HL-60 (cell line): ENCODE results near the gene CMTM5.

Experiments
- DNase-seq, 2 experiments: peaks; one replicate each; pipeline ENCODE4 v3.0.0-alpha.2; 2010 to 2020; ENCODE audit warnings: low read depth in 1 of 2, low spot score in 1 of 2
- H3K27ac ChIP-seq: fragments of 250-450 bp; sonication (Bioruptor Pico); replicated peaks from 2 replicates; pipeline ENCODE4 v1.5.1; 2020; ENCODE audit warnings: mild to moderate bottlenecking, moderate library complexity
- H3K27me3 ChIP-seq: fragments of 250-450 bp; sonication (Bioruptor Pico); 2 replicates; pipeline ENCODE4 v1.5.1; 2021; ENCODE audit warnings: mild to moderate bottlenecking, moderate library complexity; ENCODE audit not compliant: insufficient read depth, poor library complexity, severe bottlenecking
- H3K4me3 ChIP-seq: replicated peaks from 2 replicates; pipeline ENCODE4 v1.5.1; 2011; ENCODE audit warnings: mild to moderate bottlenecking, control low read depth, low read length; ENCODE audit not compliant: insufficient read depth
- GABPA ChIP-seq: IDR thresholded peaks from 2 replicates; pipeline ENCODE4 v1.6.1; 2012; ENCODE audit warnings: low read depth
- POLR2AphosphoS5 ChIP-seq: IDR thresholded peaks from 2 replicates; pipeline ENCODE4 v1.6.1; 2012; ENCODE audit warnings: low read depth
- SPI1 ChIP-seq: IDR thresholded peaks from 2 replicates; pipeline ENCODE4 v1.6.1; 2012; ENCODE audit warnings: low read depth, mild to moderate bottlenecking, borderline replicate concordance
- TF ChIP-seq, protein P1 (sequence below): IDR thresholded peaks from 2 replicates; pipeline ENCODE4 v1.6.1; 2012; ENCODE audit warnings: low read depth; ENCODE audit not compliant: insufficient replicate concordance
- TF ChIP-seq, protein P2 (sequence below): IDR thresholded peaks from one replicate; pipeline ENCODE4 v1.5.1; 2011; ENCODE audit warnings: low read length, control low read depth, inconsistent platforms; ENCODE audit not compliant: insufficient read depth

CMTM5 gene

GRCh38 chr14:23380976-23381375, 4.1 kb downstream of the CMTM5 start:
- no peak for DNase-seq
- Histone ChIP-seq H3K27me3 (no peaks in the 10 kb centered on the region), H3K4me3 (no peak overlapping the region), H3K27ac (no peak overlapping the region)
- TF ChIP-seq, protein P1, sequence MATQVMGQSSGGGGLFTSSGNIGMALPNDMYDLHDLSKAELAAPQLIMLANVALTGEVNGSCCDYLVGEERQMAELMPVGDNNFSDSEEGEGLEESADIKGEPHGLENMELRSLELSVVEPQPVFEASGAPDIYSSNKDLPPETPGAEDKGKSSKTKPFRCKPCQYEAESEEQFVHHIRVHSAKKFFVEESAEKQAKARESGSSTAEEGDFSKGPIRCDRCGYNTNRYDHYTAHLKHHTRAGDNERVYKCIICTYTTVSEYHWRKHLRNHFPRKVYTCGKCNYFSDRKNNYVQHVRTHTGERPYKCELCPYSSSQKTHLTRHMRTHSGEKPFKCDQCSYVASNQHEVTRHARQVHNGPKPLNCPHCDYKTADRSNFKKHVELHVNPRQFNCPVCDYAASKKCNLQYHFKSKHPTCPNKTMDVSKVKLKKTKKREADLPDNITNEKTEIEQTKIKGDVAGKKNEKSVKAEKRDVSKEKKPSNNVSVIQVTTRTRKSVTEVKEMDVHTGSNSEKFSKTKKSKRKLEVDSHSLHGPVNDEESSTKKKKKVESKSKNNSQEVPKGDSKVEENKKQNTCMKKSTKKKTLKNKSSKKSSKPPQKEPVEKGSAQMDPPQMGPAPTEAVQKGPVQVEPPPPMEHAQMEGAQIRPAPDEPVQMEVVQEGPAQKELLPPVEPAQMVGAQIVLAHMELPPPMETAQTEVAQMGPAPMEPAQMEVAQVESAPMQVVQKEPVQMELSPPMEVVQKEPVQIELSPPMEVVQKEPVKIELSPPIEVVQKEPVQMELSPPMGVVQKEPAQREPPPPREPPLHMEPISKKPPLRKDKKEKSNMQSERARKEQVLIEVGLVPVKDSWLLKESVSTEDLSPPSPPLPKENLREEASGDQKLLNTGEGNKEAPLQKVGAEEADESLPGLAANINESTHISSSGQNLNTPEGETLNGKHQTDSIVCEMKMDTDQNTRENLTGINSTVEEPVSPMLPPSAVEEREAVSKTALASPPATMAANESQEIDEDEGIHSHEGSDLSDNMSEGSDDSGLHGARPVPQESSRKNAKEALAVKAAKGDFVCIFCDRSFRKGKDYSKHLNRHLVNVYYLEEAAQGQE: no peak
- TF ChIP-seq SPI1 (no peak), POLR2AphosphoS5 (no peak), GABPA (no peak)
- TF ChIP-seq, protein P2, sequence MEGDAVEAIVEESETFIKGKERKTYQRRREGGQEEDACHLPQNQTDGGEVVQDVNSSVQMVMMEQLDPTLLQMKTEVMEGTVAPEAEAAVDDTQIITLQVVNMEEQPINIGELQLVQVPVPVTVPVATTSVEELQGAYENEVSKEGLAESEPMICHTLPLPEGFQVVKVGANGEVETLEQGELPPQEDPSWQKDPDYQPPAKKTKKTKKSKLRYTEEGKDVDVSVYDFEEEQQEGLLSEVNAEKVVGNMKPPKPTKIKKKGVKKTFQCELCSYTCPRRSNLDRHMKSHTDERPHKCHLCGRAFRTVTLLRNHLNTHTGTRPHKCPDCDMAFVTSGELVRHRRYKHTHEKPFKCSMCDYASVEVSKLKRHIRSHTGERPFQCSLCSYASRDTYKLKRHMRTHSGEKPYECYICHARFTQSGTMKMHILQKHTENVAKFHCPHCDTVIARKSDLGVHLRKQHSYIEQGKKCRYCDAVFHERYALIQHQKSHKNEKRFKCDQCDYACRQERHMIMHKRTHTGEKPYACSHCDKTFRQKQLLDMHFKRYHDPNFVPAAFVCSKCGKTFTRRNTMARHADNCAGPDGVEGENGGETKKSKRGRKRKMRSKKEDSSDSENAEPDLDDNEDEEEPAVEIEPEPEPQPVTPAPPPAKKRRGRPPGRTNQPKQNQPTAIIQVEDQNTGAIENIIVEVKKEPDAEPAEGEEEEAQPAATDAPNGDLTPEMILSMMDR: no peak

DNA sequence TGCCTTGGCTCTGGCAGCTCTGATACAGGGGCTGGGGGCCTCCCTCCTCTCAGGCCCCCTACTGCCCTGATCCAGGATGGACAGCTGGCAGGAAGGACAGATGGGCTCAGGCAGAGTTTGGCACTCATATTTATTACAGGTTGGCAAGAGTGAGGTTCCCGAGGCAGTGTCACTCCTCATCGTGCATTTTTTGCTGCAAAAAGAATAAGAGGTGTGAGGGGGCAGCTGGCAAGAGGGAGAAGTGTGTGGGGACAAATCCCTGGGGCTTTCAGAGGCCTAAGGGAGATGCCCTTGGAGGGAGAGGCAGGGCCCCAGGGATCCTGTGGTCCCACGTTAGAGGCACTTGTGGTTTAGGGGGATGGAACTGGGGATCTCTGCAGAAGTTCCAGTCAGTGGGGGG, 5.0 kb downstream of the CMTM5 start:
- Histone ChIP-seq H3K4me3 (no peak overlapping the region), H3K27me3 (no peaks in the 10 kb centered on the region), H3K27ac (no peak overlapping the region)
- no peak for DNase-seq
- TF ChIP-seq, protein P1: no peak
- TF ChIP-seq POLR2AphosphoS5: no peak

DNA sequence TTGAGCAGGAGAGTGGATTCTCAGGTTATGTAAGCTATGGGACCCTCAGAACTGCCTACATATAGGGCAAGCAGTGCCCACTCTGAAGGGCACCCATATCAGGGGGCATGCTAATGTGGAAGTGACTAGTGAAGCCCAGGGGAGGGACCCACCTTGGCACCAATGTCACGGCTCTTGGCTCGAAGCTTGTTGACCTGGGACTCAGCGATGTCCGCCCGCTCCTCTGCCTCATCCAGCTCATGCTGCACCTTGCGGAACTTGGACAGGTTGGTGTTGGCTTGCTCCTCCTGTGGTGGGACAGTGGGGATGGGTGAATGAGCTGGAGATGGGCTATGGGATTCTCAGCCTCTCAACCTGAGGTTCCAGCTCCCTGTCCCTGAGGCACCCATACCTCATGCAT, 5.4 kb downstream of the CMTM5 start:
- no peak for DNase-seq
- TF ChIP-seq SPI1 (no peak), POLR2AphosphoS5 (no peak), GABPA (no peak)
- TF ChIP-seq, protein P1: no peak
- TF ChIP-seq, protein P2: no peak
- Histone ChIP-seq H3K27me3 (no peaks in the 10 kb centered on the region), H3K4me3 (no peak overlapping the region), H3K27ac (no peak overlapping the region)
